Activated gamma-delta T cell treated with anti-CD3 and anti-CD28 coated beads, Interleukin-2, amount 50 U/mL, for 16 hours (primary cell): ENCODE results near the gene NR2C2.

Experiments
- DNase-seq: peaks from one replicate; pipeline ENCODE4 v3.0.0-alpha.2; 2020; ENCODE audit warnings: low read depth

NR2C2 gene

DNA sequence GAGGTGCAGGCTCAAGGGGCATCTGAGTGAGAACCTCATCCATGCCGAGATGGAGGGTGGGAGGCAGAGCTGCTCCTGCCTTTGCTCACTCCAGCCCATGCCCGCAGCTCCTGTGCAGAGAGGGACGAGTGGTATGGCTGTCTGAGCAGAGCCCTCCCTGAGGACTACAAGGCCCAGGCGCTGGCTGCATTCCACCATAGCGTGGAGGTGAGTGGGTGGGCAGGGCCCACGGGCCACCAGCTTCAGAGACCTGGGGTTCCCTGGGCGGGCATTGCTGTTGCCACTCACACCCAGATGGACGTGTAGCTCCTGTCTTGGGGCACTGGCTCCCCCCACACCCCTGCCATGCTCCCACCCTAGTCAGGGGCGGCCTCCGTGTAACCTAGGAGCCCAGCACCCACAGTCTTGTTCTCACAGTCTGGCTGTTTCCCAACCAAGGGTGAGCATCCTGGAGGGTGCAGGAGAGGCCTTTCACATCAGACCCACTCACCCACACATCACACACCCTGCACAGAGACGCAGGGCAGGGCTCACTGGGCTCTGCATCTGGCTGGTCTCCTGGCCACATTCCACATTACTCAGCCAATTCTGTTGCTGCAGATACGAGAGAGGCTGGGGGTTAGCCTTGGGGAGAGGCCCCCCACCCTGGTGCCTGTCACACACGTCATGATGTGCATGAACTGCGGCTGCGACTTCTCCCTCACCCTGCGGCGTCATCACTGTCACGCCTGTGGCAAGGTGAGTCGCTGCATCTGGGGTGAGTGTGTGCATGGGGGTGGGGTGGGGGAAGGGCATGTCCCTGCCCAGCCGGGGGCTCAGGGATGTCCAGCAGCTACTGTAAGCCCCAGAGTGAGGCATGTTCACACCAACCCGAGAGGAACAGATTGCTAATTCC lies 25.3 kb upstream of the NR2C2 start:
- no peak for DNase-seq

DNA sequence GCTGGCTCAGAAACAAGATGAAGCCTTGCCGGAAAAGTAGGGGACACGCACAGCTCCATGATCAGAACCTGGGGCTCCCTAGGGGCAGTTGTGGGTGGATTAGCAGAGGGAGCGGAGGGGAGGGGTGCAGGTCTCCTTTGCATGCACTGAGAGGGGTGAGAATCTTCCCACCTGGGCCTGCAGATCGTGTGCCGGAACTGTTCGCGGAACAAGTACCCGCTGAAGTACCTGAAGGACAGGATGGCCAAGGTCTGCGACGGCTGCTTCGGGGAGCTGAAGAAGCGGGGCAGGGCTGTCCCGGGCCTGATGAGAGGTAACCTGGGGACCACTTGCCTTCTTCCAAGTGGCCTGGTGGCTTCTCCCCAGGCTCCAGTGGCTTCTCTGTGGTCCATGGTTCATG lies 24.5 kb upstream of the NR2C2 start:
- no peak for DNase-seq

DNA sequence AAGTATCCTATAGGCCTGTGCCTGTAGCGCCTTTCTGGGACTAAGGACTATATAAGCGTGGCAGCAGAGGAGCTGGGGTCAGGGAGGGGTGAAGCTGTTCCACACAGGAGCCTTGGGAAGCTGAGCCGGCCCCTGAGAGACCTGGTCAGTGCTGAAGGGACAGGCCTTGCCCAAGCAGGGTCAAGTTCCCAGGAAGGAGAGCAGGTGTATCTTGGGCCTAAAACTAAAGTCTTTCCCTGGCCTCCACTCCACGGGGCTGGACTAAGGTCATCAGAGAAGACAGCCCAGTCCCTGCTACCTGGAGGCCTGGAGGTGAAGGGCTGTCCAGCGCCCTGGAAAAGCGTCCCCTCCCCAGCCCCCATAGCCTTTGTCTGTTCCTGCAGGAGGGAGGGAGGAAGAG lies 23.9 kb upstream of the NR2C2 start:
- no peak for DNase-seq

DNA sequence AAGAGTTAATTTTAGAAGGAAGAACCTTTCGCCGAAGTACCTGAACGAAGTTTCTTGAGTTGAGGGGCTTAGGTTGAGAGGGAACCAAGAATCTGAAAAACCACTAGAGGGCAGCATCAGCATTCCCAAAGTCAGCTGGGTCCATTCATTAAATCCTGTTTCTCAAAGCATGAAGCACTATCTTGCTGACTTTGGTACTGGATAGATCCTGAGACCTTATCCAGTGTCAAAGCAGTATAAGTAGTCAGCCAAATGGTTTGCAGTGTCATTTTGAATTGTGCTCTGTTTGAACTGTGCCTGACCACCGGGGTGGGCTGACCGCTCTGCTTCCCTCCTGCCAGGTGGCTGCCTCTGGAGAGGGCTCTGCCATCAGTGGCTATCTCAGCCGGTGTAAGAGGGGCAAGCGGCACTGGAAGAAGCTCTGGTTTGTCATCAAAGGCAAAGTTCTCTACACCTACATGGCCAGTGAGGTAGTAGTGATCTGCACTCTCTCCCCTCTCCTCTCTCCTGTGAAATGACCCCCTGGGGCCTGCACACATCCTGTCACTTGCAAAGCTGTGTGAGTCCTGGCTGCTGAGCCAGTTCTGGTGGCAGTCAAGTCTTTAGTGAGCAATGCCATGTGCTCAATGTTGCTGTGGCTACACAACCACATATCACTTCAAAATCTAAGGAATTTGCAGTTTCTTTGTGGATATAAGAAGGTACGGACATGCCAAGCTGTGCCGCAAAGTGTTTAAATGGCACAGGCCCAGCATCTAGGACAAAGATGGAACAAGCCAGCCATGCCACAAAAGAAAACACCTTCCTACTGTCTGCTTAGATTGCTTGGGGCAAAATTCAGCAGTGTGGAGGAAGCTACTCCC lies 21.4 kb upstream of the NR2C2 start:
- no peak for DNase-seq

DNA sequence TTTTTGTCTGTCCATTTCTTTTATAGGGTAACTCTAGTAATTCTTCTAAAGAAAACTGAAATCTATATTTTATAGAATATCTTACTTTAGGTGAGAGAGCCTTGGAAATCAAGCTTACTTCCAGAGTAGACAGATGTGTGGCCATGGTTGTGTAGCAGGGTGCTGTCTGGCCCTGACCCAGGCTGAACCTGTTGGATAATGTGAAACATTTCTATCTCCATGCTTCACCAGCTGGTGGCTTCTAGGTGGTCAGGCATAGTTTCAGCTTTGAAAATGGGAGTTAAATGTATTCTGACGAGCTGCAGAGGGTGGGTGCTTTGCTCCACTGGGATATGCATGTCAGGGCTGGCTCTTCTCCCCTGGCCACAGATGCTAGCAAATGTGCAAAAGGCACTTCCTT lies 20.8 kb upstream of the NR2C2 start:
- no peak for DNase-seq

GRCh38 chr3:14927308-14927707 lies 20.1 kb upstream of the NR2C2 start:
- DNase-seq = no peak

GRCh38 chr3:14929310-14930074 lies 17.9 kb upstream of the NR2C2 start:
- no peak for DNase-seq

- DNase-seq = no peak
Measured at GRCh38 chr3:14933820-14934425, 13.5 kb upstream of the NR2C2 start.

DNA sequence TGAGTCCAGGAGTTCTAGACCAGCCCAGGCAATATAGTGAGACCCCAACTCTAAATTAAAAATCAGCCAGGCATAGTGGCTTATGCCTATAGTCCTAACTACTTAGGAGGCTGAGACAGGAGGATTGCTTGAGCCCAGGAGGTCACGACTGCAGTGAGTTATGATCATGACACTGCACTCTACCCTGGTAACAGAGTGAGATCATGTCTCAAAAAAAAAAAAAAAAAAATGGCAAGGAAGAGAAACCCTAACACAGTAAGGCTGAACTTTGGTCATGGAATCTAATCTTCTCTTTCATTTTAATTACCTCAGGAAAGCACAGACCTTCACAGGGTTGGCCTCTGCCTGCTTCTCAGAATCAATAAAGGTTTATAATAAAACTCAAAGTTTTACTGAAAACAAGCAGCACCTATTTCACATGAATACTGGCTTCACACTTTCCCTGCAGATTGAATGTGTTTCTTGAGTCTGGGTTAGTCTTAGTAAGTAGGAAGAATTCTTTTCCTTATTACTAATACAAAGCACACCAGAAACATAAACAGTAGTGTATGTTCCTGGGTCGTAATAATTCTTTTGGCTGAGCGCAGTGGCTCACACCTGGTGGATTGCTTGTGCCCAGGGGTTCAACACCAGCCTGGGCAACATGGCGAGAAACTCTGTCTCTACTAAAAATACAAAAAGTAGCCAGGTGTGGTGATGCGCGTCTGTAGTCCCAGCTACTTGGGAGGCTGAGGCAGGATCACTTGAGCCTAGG lies 11.6 kb upstream of the NR2C2 start:
- no peak for DNase-seq

GRCh38 chr3:14938954-14939353 lies 8.4 kb upstream of the NR2C2 start:
- DNase-seq = no peak

GRCh38 chr3:14941871-14942270 lies 5.5 kb upstream of the NR2C2 start:
- DNase-seq = no peak

- no peak for DNase-seq
Measured at GRCh38 chr3:14943042-14943441, 4.3 kb upstream of the NR2C2 start.

DNA sequence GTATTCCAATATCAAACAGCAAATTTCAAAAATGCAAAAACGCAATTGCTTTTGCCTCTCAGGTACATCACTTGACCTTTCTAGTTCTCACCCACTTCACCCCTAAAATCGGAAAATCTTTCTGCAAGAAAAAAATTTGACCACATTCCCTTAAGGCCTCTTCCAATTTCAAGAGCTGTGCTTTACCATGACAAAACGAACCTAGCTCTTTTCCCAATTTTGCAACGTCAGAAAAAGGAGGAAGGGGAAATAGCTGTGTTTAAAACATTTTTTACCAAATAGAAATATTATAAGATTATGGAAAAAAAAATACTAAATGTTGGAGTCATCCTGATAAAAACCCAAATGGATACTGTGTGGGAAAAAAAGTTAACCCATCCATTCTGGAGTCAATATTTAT lies 1.1 kb upstream of the NR2C2 start:
- DNase-seq = no peak

DNA sequence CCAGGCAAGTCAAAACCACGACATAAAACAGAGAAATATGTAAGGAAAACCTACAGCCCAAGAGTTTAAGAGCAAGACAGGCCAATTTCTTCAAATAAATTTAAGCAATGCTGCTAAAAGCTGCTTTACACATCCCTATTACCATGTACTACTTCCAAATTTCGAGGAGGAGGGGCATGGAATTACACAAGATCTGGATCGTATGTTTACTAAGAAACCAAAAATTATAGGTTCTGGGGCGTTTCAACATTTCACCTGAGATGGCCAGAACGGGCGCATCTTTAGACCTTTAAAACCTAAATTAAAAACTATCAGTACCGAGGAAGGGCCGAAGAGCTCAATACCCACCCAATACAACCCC lies 664 bp upstream of the NR2C2 start:
- no peak for DNase-seq

DNA sequence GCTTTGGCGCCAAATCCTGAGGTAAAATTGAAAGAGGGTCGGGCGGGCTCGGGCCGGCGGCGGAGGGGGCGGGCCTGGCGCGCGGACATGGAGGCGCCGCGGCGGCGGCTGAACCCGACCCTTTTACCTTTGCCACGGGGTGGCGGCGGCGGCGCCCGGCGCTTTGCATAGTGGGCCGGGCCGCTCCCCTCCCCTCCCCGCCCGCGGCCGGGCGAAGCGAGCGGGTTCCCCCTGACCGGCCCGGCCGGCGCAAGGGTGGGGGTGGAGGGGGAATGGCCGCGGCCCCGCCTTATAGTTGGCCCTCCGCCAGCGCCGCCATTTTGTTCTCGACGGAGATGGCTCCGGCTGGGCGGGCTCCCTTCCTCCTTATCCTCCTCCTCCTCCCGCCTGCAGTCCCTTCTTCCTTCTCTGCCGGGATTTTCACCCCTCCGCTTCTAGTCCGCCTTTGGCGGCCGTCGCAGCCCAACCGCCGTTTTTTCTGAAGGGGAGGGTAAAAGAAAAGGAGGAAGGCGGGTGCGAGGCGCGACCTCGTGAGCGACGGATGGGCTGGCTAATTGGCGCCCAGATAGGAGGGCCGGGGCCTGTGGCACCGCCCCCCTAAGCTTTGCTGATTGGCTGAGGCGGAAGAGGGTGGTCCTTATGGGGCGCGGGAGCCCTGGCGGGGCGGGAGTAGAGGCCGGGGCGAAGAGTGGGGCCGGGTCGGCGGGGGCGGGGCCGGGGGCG lies 664 bp downstream of the NR2C2 start:
- DNase-seq = peak; percentile 93

- DNase-seq = no peak
Measured at GRCh38 chr3:14948609-14949038, 1.2 kb downstream of the NR2C2 start.

DNA sequence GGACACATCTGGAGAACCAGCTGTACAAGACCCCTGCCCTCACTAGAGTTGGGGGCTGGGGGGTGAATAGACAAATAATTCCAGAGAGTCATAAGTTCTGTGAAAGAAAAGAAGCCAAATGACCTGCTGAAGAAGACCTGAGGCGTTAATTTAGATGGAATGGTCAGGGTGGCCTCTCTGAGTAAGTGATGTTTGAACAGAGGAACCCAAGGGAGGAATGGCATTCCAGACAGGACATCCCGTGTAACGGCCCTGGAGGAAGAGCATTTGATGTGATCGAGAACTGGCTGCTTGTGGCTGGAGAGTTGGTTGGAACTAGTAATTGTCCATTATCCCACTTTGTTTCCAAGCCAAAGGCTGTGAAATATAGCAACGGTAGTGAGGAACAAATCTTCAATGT lies 1.7 kb downstream of the NR2C2 start:
- no peak for DNase-seq

DNA sequence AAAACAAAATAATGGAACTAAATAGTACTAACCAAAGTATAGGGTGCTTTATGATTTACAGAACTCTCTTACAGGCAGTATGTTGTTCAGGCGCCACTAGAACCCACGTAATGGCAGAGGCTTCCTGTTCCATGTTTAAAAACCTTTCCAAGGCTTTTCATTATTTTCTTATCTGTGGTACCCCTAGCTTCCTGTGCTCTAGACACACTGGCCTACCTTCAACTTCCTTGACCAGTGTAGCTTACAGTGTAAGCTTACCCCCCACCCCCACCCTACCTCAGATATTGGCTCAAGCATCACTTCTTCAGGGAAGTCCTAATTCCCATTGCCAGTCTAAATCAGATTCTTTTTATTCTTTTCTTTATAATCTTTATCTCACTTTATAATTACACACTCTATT lies 2.9 kb downstream of the NR2C2 start:
- no peak for DNase-seq

DNA sequence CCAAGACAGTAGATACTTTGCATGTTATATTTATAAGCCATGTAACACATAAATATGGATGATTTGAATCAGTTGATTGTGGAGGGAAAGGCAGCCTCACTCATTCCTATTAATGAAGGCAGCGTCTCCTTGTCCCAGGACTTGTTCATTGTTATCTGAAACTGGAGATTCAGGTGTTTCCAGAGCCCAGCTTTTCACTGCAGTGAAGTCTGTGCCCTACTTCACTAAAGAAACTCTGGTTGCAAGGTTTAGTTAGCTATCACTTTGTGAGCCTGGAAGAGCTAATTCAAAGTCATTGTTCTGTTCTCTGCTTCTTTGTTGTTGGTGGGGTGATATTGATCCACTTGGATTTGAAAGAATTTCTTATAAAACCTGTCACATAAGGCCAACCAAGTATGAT lies 9.8 kb downstream of the NR2C2 start:
- DNase-seq = no peak

- DNase-seq = no peak
Measured at GRCh38 chr3:14957925-14958324, 10.5 kb downstream of the NR2C2 start.
